GM13977 (cell line): Measurements from ENCODE around the gene POR.

Experiments
- DNase-seq: peaks from one replicate; pipeline ENCODE4 v3.0.0; 2012; ENCODE audit warnings: low spot score
- in situ Hi-C: fragments of 300-500 bp; cut with MboI; formaldehyde crosslinking; loops from one replicate; pipeline ENCODE4 v1.12.0; 2022; ENCODE audit warnings: low sequenced_read_pairs, low pct_unique_long_range_greater_than_20kb, mixed read lengths, inconsistent platforms; ENCODE audit not compliant: unreplicated experiment
- TF ChIP-seq, protein P1 (sequence below): IDR thresholded peaks from 2 replicates; pipeline ENCODE4 v1.5.1; 2012; ENCODE audit warnings: mild to moderate bottlenecking, control low read depth; ENCODE audit not compliant: insufficient read depth; ENCODE audit errors: extremely low read depth, missing control alignments

Gene POR

DNA sequence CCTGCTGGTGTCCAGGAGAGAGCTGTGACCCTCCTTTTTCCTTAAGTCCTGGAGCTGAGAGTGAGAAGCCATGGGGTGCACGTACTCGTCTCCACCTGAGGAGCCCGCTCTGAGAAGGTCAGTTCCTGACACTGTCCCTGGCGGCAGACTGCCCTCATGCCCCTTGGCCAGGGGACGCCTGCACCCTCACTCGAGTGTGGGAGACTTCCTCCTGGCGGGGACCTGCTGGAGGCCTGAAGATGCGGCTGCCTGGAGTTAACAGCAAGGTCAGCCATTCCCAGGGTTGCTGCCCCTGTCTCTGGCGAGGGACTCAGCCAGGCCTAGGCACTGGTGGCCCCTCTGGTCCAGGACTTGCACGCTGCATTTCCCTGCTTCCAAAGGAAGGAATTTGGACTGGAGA lies 53.1 kb downstream of the POR start:
- TF ChIP-seq, protein P1, sequence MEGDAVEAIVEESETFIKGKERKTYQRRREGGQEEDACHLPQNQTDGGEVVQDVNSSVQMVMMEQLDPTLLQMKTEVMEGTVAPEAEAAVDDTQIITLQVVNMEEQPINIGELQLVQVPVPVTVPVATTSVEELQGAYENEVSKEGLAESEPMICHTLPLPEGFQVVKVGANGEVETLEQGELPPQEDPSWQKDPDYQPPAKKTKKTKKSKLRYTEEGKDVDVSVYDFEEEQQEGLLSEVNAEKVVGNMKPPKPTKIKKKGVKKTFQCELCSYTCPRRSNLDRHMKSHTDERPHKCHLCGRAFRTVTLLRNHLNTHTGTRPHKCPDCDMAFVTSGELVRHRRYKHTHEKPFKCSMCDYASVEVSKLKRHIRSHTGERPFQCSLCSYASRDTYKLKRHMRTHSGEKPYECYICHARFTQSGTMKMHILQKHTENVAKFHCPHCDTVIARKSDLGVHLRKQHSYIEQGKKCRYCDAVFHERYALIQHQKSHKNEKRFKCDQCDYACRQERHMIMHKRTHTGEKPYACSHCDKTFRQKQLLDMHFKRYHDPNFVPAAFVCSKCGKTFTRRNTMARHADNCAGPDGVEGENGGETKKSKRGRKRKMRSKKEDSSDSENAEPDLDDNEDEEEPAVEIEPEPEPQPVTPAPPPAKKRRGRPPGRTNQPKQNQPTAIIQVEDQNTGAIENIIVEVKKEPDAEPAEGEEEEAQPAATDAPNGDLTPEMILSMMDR, result no peak
- no peak for DNase-seq
- in situ Hi-C loops, result no loop called here

DNA sequence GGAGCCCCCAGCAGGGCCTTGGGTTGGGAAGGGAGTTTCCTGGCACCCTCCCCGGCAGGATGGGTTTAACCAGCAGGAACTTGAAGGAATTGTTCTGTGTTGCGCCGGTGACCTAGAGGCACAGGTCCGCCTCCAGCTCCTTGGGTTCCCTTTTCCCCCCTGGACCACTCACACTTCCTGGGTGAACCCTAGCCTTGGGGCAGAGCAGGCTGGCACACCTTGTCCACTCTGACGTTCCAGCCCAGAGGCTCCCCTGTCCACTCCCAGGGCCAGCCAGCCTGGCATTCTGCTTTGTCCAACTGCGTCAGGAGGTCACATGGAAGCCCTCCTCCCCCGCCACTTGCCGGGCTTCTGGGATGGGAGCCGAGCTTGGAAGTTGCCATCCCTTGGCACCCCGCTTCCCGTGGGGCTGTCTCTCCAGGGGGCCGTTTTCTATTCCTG lies 53.6 kb downstream of the POR start:
- DNase-seq, result no peak
- in situ Hi-C loops, result no loop called here
- TF ChIP-seq, protein P1, result no peak

DNA sequence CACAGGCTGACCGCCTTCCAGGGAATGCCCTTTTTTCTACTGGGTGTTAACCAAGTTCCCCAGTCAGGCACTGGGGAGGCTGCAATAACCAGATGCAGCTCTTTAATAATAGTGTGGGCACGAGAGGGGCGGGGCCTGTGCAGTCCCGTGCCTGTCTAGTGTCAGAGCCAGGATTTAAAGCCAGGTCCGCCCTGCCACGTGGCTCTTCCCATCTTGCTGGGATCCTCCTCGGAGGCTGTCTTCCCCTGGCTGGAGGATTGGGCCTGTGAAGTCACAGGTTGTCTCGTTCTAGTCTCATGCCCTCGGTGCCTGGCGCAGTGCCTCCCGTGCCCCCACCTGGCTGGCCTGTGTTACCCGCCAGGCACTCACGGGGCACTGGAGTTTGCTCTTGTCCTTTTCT lies 54.2 kb downstream of the POR start:
- DNase-seq, result no peak
- in situ Hi-C loops, result no loop called here
- TF ChIP-seq, protein P1, result no peak

DNA sequence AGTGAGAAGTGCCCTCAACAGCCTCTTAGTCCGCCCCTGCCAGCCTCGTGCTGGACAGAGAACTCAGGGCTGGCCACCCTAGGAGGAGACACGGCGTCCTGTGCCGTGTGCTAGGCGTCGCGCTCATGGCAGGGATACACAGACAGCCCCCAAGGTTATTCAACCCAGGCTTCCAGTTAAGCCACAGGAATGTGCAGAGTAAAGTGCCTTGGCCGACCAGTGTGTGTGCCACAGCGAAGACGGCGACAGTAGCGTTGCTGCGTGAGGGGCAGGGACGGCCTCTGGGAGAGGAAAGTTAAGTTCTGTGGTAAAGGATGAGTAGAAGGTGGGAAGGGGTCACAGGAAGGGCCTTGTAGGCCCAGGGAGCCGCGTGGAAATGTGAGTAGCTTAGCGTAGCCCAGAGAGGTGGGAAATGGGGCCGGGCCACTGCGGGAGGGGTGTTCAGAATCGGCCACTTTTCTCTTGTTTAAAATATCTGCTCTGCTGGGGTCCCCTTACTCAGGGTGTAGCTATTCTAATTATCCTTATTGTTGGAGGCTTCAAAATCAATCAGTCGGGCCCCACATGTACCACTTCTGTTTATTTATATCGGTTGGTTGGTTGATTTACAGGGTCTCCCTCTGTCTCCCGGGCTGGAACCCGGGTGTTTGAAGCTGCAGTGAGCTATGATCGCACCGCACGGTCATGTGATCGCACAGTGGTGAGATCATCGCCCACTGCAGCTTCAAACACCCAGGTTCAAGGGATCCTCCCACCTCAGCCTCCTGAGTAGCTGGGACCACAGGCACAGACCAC lies 54.9 kb downstream of the POR start:
- no peak for DNase-seq
- in situ Hi-C loops, result no loop called here
- TF ChIP-seq, protein P1, result no peak

DNA sequence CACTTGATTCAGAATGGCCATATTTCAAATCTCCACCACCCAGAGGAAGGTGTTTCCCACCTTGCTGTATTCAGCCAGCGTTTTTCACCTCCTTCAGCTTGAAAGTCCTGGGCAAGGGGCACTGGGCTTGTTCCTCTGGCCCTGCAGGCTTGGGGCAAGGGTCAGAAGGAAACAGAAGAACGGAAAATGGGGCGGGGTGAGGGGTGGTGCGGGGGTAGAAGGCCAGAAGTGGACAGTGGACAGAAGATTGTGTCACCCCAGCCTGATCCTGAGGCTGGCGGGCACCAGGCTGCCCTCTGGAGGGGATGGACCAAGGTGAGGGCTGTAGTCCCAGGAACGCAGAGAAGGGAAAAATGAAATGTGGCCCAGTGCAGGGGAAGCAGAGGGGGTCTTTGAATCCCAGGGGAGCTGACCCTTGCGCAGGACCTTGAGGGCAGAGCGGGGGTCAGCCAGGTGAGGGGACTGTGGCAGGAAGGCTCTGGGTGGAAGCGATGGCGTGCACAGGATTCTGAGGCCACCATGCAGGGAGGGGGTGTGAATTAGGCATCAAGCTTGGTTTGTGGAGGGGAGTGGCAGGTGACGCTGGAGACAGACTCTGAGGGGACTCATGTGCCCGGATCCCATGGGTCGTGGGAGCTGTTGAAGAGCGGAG lies 56.5 kb downstream of the POR start:
- in situ Hi-C loops, result no loop called here
- DNase-seq, result no peak
- TF ChIP-seq, protein P1, result no peak

DNA sequence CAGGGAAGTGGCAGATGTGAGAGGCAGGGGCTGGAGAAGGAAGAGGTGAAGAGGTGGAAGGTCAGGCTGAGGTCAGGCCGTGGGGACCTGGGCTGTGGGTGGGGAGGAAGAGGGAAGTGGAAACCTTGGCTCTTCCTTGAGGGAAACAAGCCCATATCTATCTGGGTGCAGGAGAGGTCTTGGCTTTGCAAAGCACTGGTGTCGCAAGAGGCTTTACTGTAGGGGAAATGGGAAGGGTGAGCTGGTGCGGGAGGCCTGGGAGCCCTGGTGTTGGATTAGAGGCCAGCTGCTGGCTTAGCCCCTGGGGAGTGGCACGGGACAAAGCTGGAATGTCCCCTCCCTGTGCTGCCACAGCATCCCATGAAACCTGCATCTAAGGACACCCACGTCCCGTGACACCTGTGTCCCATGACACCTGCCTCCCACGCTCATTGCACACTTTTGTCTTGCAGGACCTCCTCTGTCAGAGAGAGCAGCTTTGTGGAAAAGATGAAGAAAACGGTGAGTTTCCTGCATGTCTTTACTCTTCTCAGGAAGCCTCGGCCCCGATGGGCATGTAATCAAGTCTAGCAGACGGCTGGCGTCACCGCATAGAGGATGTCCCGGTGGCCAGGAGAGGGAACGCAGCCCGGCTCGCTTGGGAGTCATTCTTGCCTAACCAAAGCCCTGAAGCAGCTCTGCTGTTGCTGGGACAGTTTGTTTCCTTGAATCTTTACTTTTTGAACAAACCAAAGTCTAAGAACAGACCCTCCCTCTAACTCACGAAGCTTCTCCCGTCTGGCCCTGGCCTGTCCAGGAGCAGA lies 57.2 kb downstream of the POR start:
- TF ChIP-seq, protein P1, result no peak
- in situ Hi-C loops, result no loop called here
- no peak for DNase-seq
